SKM-1 (cell line): ENCODE data around the gene SORCS2.

Source experiments
- DNase-seq: peaks from one replicate; lab custom pipeline; 2025; ENCODE audit not compliant: unreplicated experiment; lab: John Stamatoyannopoulos, UW

SORCS2 gene

DNA sequence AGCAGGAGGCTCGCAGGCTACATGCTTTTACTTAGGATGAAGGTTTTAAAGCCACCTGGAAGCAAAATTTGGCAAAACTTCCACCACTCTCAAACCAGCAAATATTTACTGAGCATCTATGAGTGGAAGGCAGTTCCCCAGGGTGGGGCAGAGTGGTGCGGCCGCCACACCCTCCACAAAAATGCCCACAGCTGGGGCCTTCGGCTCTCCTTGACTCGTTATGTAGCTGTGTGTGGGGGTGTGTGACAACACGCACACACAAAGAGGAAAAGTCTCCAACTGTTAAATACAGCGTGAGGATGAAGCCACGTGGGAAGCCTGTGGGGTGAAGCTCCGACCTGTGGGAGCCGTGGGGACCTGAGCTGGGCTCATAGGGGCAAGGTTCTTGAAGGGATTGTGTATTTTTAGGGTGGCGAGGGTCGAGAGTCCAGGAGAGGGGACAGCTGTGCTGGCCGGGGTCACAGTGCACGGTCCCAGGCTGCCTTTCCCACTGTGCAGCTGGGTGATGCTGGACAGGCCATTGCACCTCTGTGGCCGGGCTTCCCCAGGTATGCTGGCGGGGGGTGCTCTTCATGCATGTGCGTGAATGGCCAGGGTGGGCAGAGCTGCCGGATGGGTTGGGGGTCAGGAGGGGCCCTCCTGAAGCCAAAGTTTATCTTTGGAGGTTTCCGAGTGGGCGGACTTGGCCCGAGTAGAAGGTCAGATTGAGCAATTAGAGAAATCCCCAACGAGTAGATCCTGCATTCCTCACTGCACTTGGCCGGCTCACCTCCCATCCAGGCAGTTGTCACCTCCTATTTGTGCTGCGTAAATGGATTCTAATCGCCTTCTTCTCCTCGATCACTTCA lies 25.4 kb downstream of the SORCS2 start:
- DNase-seq, result no peak

DNA sequence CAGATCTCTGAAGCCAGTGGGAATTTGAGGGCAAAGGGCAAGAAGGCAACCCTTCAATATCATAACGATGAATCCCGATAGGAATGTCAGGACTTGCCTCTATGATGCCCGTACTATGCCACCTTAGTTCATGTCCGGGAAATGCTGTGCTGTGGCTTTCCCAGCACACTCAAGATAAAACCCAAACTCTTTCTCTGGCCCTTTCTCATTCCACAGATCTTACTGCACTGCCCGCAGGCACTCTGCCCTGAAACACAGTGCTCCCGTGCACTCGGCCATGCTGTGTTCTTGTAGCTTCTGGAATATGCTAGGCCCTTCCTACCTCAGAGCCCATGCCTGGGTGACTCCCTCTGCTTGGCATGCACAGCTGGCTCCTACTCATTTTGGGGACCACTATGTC lies 26.3 kb downstream of the SORCS2 start:
- DNase-seq, result no peak

DNA sequence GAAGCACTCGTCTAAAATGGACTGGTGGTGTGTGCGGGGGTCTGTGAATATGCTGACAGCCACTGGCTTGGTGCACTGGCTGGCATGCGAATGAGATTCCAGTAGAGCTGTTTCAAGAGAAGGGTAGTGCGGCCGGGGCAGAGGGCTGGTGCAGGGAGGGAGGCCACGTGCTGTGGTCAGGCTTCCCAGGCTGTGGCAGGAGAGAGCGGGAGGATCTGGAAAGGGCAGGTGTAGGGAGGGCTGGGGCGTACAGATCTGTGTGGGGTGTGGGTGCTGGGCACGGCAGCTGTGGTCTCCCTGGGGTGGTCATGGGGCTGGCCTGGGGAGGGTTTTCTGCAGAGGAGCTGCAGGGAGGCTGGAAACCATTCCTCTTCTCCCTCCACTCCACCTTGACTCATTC lies 30.2 kb downstream of the SORCS2 start:
- no peak for DNase-seq

DNA sequence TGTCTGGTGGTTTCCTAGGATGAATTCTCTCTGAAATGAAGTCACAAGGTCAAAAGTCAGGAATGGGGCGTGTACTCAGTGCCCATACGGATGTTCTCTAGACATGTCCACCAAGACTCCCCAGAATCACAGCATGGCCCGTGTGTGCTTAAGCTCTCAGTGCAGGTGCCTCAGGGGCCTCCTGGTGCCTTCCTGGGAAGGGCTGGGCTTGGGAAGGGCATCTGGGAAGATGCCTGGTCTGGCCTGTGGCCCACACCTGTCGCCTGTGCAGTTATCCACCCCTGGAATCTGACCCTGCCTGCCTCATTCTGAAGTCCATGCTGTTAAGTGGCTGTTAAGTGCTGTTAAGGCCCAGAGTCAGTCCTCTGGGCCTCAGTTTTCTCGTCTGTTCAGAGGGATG lies 31.2 kb downstream of the SORCS2 start:
- no peak for DNase-seq

DNA sequence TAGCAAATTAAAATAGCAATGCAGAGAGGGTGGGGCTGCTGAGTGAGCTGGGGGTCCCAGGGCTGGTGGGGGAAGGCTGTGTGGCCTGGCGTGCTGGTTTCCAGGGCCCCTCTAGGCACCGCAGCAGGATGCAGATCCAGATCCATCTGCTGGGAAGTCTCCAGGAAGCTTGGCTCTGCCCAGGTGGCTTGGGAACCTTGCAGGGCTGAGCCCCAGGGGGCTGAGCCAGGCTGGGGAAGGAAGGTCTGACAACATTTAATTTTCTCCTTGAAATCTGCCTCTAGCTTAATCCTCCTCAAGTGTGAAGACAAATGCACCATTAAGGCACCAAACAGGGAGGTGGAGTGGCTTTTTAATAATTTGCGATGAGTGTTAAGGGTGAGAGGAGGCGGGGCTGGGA lies 31.7 kb downstream of the SORCS2 start:
- DNase-seq, result no peak

DNA sequence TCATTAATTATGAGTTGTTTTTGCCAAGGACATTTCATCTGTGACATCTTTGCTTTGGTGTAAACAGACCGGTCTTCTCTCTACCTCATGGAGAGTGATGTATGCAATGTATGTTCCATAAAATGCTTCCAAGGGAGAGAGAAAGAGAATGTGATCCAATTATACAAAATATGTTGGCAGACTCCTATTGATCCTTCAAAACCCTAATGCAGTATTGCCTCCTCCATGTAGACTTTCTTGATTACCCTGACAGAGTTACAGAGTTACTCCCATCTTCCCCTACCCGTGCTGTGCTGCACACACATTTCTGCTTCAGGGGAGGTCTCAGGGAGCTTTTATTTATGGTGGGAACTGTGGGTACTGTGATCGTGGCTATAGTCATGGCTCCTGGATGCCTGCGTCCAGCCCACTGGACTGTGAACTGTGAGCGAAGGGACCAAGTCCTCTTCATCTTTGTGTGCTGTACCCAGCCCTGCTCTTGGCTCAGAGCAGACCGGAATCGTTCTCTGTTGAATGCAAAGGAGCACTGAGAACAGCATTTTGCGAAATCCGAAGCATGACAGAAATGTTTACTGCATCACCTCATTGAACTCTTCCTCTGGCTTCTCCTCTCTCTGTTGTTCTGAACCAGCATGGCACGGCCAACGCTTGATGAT lies 32.7 kb downstream of the SORCS2 start:
- no peak for DNase-seq

DNA sequence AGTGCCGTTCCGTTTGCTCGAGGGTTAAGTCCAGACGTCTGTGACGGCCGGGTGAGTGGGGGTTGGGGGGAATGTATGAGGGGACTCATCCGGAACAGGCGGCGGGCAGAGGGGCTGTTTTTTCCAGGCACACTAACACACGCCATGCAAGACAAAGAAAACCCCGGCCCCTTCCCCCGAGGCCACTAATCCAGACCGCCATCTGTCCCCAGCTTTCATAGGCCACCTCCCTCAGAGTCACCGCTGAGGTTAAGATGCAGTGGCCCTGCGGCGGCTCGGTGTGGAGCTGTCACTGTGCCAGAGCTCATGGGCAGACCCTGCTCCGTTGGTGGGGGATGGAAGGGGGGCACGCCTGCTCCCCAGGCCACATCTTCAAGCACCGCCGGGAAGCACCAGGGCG lies 34.1 kb downstream of the SORCS2 start:
- DNase-seq, result no peak

DNA sequence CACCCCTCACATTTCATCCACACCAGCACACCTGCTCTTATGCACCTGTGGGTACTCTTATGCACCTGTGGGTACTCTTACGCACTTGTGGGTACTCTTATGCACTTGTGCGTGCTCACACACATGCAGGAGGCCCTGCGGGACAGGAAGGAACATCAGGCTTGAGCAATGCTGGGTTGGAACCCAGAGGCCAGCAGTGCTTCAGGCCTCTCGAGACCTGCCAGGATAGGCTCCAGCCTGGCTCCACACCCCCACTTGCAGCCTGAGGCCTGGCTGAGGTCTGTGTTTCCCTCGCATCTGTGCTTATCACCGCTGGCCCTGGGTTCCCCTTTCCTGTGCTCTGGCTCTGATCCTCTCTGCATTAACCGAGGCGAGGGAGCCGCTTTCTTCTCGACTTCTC lies 34.7 kb downstream of the SORCS2 start:
- peak; percentile 36 for DNase-seq

DNA sequence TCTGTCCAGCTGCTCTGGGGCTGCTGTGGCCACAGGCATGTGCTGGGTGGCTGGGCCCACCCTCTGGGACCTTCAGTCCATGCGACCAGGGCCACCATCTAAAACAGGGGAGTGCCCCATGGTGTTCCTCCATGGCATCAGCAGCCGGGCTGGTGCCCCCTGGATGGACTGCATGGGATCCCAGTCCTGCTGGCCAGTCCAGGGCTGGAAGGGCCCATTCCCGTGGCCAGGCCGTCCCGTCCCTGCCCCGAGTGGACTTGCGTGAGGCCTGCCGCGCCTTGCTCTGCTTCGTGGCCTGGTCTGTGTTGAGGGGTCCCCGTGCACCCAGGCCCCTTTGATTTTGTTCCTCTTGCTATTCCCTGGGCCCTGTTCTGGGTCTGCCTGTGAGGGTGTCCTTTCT lies 36.4 kb downstream of the SORCS2 start:
- DNase-seq, result no peak

DNA sequence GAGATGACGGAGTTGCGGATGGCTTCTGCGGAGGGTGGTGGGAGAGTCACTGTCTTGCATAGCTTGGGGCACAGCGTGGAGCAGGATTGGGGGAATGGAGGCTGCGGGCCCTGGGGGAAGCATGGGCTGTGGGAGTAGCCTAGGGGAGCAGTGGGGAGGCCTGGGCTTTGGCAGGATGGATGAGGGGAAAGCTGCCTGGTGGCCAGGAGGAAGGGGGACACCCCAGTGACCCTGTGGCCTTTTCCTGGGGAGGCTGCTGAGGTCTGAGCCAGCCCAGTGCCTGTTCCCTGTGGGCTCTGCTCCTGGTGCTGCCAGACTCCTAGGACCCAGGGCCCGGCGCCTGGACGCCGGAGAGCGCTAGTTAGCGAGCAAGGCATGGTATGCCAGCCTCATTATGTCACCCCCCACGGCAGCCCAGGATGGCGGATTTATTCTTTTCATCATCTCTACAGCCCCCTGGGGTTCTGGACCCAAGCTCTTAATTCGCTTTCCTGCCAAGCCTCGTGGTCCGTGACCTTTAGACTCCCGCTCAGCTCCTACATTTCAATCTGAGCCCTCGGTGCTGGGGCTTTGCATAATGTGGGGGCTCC lies 39.8 kb downstream of the SORCS2 start:
- DNase-seq, result no peak

DNA sequence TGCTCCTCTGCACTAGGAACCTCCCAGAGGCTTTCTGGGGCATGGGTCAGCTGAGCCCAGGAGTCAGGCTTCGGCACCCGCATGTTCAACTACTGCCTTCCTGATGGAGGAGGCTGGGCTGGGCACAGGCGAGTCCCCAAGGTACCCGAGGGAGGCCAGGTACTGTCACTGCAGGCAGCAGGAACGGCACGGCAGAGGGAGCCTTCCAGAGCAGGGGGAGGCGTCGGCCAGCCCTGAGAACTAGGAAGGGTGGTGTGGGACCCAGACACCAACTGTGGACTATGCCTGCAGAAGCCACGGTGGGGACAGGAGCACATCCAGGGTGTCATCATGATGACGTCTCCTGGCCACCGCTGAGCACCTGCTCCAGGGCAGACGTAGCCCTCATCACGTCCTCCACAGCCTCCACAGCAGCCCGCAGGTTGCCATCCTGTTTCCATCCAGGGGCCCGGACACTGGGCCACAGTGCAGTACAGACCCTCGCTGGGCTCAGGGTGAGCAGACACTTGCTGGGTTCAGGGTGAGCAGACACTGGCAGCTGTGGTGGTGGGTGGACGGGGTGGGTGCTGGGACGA lies 40.8 kb downstream of the SORCS2 start:
- no peak for DNase-seq

DNA sequence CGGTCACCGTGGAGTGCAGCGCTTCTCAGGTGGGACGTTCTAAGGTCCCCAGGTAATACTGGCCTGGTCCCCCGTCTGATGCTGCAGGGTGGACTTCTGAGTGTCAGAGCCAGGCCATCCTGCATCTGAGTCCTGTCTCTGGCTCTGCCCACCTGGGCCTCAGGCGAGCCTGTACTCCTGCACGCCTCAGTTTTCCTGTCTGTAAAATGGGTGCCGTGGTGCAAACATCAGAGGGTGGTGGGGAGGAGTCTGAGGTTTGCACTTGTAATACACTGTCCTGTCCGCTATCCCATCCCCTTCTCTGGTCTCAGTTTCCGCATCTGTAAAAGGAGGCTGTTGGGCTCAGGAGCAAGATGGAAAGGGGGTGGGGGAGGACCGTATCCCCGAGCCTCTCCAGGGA lies 41.3 kb downstream of the SORCS2 start:
- no peak for DNase-seq

DNA sequence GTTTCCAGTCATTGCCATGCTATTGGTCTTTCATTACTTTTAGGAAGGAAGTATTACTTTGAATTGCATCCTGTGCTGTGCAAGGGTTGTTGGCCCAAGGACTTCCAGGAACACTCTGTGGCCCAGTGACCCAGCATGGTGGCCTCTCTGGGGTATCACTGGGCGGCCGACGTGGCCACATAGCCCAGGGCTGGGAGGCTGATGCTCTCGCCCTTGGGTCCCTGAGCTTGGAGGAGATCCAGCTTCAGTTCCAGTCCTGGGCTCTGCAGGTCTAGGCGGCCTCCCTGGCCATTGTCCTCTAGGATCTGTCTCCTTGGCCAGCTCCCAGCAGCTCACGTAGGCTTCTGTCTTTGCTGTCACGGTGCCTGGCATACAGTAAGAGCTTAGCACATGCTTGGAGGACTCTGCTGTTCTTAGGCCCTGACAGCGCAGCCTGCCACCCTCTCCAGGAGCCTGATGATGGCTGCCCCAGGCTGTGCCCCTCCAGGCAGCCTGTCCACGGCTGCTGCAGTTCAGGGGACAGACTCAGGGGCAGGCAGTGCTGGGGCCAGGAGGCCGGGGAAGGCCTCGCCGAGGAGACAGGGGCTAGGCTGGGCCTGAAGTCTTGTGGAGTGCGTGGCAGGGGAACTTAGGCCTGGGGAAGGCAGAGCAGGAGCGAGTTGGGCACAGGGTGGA lies 42.2 kb downstream of the SORCS2 start:
- no peak for DNase-seq

DNA sequence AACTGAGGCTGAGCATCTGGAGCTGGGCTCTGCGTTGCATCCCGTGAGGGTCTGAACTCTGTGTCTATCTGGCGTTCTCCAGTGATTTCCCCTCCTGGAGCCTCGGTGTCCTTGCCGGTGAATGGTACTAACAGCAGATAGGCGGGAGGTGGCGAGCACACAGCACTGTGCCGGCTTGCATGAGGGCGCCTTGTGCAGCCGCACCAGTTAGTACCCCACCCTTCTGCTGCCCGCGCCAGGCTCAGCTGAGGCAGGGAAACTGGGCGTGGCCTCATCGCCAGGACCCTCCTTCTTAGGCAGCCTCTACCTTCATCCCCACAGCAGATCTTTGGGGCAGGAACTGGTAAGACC lies 42.7 kb downstream of the SORCS2 start:
- DNase-seq, result no peak

DNA sequence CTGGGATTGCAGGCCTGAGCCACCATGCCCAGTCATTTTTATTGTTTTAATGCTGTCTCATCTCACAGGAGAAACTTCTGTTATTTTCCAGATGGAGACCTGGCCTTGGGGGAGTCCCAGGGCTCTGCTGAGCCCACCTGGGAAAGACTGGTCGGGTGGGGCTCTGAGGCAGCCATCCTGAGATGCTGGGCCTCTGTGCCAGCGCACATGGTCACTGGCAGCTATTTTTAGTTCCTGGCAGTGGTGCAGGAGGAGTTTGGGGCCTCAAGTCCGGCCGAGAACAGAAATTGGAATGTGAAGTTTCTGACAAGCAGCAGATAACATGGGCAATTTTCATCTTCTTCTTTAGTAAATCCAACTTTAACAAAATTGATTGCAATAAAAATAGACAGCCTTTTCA lies 44.5 kb downstream of the SORCS2 start:
- DNase-seq, result no peak

DNA sequence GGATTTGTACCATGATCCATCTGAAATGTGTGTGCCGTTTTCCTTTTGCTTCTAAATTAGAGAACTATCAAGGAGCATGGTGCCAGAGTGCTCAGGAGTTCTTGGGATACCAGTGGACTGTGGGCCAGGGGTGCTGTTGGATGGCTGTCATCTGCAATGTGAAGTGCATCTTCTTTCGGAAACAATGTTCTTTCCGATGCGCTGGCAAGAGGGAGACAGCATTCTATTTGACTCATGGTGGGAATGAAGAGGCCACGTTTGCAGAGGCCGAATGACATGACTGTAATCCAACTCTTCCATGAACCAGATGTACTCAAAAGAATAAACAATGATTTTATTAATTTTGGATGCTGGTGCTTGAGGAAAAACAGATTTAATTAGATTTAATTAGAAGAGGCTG lies 45.5 kb downstream of the SORCS2 start:
- DNase-seq, result no peak

DNA sequence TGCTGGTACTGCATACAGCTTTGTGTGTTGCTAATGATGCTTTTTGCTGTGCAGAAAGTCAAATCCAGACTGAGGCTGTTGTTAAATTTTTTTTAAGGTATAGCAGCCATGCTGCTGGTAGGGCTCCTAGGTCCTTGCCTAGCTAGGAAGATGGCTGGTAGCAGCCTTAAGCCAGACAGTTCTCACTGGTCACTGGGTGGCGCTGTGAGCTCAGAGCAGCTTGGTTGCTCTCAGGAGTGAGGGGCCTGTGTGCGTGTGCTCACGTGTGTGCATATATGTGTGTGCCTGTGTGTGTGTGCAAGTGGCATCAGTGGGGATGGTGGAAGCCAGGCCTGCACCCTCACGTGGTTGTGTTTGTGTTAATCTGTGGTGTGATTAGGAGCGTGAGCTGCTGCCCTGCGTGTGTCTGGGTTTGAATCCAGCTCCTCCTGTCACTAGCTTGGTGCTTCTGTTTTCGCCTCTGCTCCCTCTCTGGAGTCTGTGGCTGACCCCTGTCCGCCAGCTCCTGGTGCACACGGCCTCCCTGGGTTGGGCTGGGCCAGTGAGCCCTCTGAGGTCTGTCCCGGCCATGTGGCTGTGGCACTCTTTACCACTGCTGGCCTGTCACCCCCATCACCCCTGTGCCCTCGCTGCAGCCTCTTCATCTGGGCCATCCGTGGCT lies 46.1 kb downstream of the SORCS2 start:
- DNase-seq, result no peak

DNA sequence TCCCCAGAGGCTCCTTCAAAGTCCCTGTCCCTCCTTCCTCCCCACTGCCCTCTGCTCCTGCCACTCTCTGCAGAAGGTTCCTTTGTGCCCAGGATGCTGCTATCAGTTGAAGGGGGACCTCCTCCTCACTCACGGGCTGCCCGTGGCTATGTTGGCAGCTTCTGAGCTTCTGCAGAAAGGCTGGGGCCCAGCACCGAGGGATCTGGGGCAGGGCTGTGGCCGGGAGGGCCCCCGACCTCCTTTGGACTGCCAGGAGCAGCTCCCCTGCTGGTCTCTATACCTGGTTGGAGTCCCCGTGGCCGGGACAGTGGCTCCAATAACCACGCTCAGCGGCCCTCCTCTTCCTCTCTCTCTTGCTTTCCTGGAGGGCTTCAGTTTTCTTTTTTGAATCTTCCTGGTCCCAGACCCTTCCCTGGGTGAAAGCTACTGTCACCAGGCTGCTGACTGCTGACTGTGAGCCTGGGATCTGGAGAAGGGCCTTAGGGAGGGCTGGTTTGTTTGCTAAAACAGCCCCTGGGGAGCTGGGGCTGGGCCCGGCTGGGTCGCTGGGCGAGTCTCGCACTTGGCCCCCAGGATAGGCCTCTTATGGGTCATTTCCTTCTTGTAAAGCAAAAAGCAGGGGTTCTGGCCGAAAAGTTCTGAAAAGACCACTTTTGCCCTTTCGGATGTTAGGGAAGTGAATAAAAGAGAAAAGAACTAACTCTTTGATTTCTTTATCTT lies 46.9 kb downstream of the SORCS2 start:
- DNase-seq, result no peak

DNA sequence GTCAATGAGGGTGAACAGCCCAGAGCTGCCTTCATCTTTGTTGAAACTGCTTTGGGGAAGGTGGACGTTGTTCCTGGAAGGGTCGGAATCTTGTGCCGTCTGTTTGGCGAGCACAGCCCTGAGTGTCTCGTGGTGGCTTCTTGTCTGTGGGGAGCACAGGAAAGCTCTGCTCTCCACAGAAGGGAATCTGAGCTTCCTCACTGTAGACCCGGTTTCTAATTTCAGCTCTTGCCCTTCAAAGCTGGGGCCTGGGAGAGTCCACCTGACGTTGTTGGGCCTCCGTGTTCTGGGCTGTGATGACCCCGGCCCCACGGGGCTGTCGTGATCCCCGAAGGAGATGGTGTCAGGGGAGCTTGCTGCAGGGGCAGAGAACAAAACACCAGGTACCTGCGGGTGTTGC lies 47.5 kb downstream of the SORCS2 start:
- DNase-seq, result no peak

DNA sequence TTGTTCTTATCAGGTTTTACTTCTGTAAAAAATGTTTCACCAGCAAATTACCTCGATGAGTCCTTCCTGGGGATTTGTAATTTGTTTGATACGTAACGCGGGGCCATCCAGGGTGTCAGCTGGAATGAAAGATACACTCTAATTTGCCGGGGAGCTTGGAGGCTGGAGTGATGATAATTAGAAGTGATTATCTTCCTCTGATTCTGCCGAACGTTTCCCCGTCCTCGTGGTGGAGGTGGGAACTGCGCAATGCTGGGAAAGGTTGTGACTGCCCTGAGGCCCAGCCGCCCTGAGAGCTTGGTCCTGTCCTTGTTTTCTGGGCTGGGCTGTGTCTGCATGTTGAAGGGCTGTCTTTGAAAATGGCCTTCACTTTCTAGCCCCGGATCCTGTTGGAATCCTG lies 48.0 kb downstream of the SORCS2 start:
- no peak for DNase-seq
